ENCODE measurements around the gene DOCK2. TPM values are rescaled to one million over a fixed set of nuclear protein-coding genes. Genes with fewer than 3 reads are reported as not detected.

DOCK2 gene
- total and polyA plus RNA-seq, 9 of the 15 experiments (the other 6 are each of a cell fraction or from before 2014, with no cell fraction given), result 4.5 to 42.6 (median 20.5) TPM

GRCh38 chr5:169694091-169694625 is 57.1 kb downstream of the DOCK2 start:
- CTCF ChIA-PET (ENCODE audit: low intra/inter-chr PET ratio), result no interaction called here
- no peaks in the 10 kb centered on the region for H3K9me1 ChIP-seq (ENCODE audit: control insufficient read depth, insufficient read depth, low read length)
- WGBS (ENCODE audit: insufficient coverage, low coverage, missing lambda C conversion rate), result 43% methylated on average over 3 of the region's 3 CpGs
- POLR2A ChIA-PET, result interaction anchor here (0.6 kb wide), 1 partner anchor 973 kb away, joined by 3 read pairs; no protein-coding TSS in a partner anchor
- DNase-seq (ENCODE audit: extremely low read depth in 1 of 4, low spot score in 3 of 4) (no peak), FAIRE-seq (no peak), ATAC-seq (no peak)
- no peak for TF ChIP-seq ZBTB8A (IDR thresholded peaks at IDR 0.05; ENCODE audit: partially characterized antibody)
- TF ChIP-seq ETS2 (tag; IDR thresholded peaks at IDR 0.05; ENCODE audit: borderline replicate concordance, poor library complexity, severe bottlenecking), result no peak
- no peak for TF ChIP-seq ZNF785 (CRISPR knock-in tag; IDR thresholded peaks at IDR 0.05)
- no peak for TF ChIP-seq SREBF2 (CRISPR knock-in tag; IDR thresholded peaks at IDR 0.05)
- TF ChIP-seq NR1H2 (CRISPR knock-in tag; IDR thresholded peaks at IDR 0.05), result no peak
- TF ChIP-seq ZNF407 (IDR thresholded peaks at IDR 0.05; ENCODE audit: low read depth), result no peak
- no peak for TF ChIP-seq HMGN3 (IDR thresholded peaks at IDR 0.05; ENCODE audit: borderline replicate concordance, extremely low read depth, insufficient read length, low read depth, low read length)
- H2AFZ ChIP-seq (ENCODE audit: low read depth, low read length), result no peak overlapping the region
- BruUV-seq (replicated peaks), result no TSS peak
- H3K9me3 ChIP-seq (replicated peaks; ENCODE audit: control insufficient read depth, insufficient read depth, low read depth, low read length), result no peaks in the 10 kb centered on the region
- H3K27ac ChIP-seq (ENCODE audit: extremely low read depth, low read depth, low read length), result no peak overlapping the region
- intact Hi-C loops (cut with micrococcal nuclease) (no loop called here), in situ Hi-C loops (cut with MboI) (no loop called here)
- no peak overlapping the region for H3K9ac ChIP-seq (ENCODE audit: insufficient read depth in 1 of 2, low read depth in 2 of 2, low read length in 2 of 2)
- no peak overlapping the region for H3K4me3 ChIP-seq
- no peaks in the 10 kb centered on the region for H3K79me2 ChIP-seq (ENCODE audit: control insufficient read depth, insufficient read depth, low read length)
- H4K20me1 ChIP-seq (replicated peaks; ENCODE audit: control insufficient read depth, insufficient read depth, low read length), result no peaks in the 10 kb centered on the region
- H3K4me2 ChIP-seq (ENCODE audit: insufficient read depth, low read length), result no peak overlapping the region
- H3K36me3 ChIP-seq (ENCODE audit: control insufficient read depth, insufficient read depth, low read length), result no peaks in the 10 kb centered on the region; the same call in 2 of the 3 replicates
- H3K4me1 ChIP-seq (replicated peaks in 1 of 2; ENCODE audit: control insufficient read depth in 2 of 2, insufficient read depth in 2 of 2, low read length in 2 of 2), result no peaks in the 10 kb centered on the region
- H3K27me3 ChIP-seq (ENCODE audit: control insufficient read depth in 2 of 2, insufficient read depth in 2 of 2, low read length in 2 of 2), result 0 out of 5 replicates have a peak, but pooled peaks cover 0 to 2% of the 10 kb centered on the region in 2 experiments

Measured in K562 (cell line).